HCT116 (cell line): ENCODE measurements around the gene CLEC16A. TPM values are rescaled to one million over a fixed set of nuclear protein-coding genes. Genes with fewer than 3 reads are reported as not detected.

Experiments
- ATAC-seq: fragments of 200-7000 bp; cut with Tn5 transposase; 2 replicates; pipeline ENCODE4 v1.9.1; 2020; ENCODE audit warnings: mild to moderate bottlenecking, moderate library complexity
- BruUV-seq: library from RNA; stranded (reverse); fragments of 400-500 nt; replicated peaks from 2 replicates; lab custom pipeline; 2021; lab: Mats Ljungman, UMichigan
- CTCF ChIA-PET: fragments of 300-600 bp; sonication (Branson Sonifier 250); formaldehyde crosslinking; loops from one replicate; lab custom pipeline; 2021; ENCODE audit warnings: antibody characterized with exemption; lab: Charles Lee
- POLR2A ChIA-PET: fragments of 300-600, 350-600 bp; sonication (Branson Sonifier 250); formaldehyde crosslinking; loops from one replicate; lab custom pipeline; 2021; ENCODE audit warnings: antibody characterized with exemption; lab: Charles Lee
- RAD21 ChIA-PET, 2 experiments: fragments of 300-600 bp; sonication (Branson Sonifier 250); formaldehyde crosslinking; loops; one replicate each; lab custom pipeline; 2023; ENCODE audit warnings: low total read pairs in 2 of 2; ENCODE audit not compliant: uncharacterized antibody in 2 of 2, unreplicated experiment in 2 of 2, low non-redundant PET in 1 of 2; lab: Charles Lee
- DNase-seq: peaks from one replicate; pipeline ENCODE4 v3.0.0-alpha.2; 2010; ENCODE audit warnings: low read depth, low spot score
- H2AFZ ChIP-seq: fragments of 200-600 bp; shearing (Covaris generic), sonication (generic); 2 replicates; pipeline ENCODE4 v1.6.1; 2017; ENCODE audit warnings: low read depth, mixed run types, mixed read lengths, antibody characterized with exemption, low read length; ENCODE audit not compliant: poor library complexity, severe bottlenecking
- H3K27ac ChIP-seq: 2 replicates; pipeline ENCODE4 v1.5.1; 2012; ENCODE audit warnings: low read depth, low read length
- H3K27me3 ChIP-seq: fragments of 200-600 bp; sonication (generic); 2 replicates; pipeline ENCODE4 v1.6.1; 2016; ENCODE audit warnings: mixed run types, low read length, mixed read lengths; ENCODE audit not compliant: insufficient read depth
- H3K36me3 ChIP-seq, 2 experiments: fragments of 200-500 bp in 1 of 2; fragments of 200-600 bp in 1 of 2; sonication (Bioruptor generic) in 1 of 2; sonication (generic) in 1 of 2; 2 replicates each; pipeline versions ENCODE4 v1.5.1 to v1.6.1; 2014 to 2016; ENCODE audit warnings: low read length in 2 of 2, inconsistent platforms in 1 of 2, mixed read lengths in 1 of 2, mixed run types in 1 of 2; ENCODE audit not compliant: insufficient read depth in 2 of 2, control insufficient read depth in 1 of 2
- H3K4me1 ChIP-seq, 2 experiments: fragments of 200-600 bp in 1 of 2; sonication (generic) in 1 of 2; 2 replicates each; pipeline versions ENCODE4 v1.5.1 to v1.6.1; 2012 to 2017; ENCODE audit warnings: low read length in 2 of 2, inconsistent platforms in 1 of 2, mild to moderate bottlenecking in 1 of 2, mixed read lengths in 1 of 2, mixed run types in 1 of 2, moderate library complexity in 1 of 2; ENCODE audit not compliant: insufficient read depth in 2 of 2, control insufficient read depth in 1 of 2
- H3K4me2 ChIP-seq: fragments of 200-600 bp; sonication (generic); 2 replicates; pipeline ENCODE4 v1.6.1; 2017; ENCODE audit warnings: mixed run types, low read length, mixed read lengths
- H3K4me3 ChIP-seq, 2 experiments: fragments of 200-600 bp in 1 of 2; sonication (generic) in 1 of 2; replicated peaks in 1 of 2; 2 replicates each; pipeline ENCODE4 v1.5.1; 2011 to 2016; ENCODE audit warnings: low read length in 2 of 2, control low read depth in 1 of 2, low read depth in 1 of 2, mild to moderate bottlenecking in 1 of 2, mixed read lengths in 1 of 2, mixed run types in 1 of 2
- H3K79me2 ChIP-seq: fragments of 200-600 bp; sonication (generic); 2 replicates; pipeline ENCODE4 v1.6.1; 2017; ENCODE audit warnings: mild to moderate bottlenecking, mixed run types, low read length, moderate library complexity, mixed read lengths; ENCODE audit not compliant: insufficient read depth
- H3K9ac ChIP-seq: fragments of 200-600 bp; sonication (generic); 2 replicates; pipeline ENCODE4 v1.6.1; 2016; ENCODE audit warnings: low read length, mixed read lengths
- H3K9me2 ChIP-seq: fragments of 200-600 bp; sonication (generic), shearing (Covaris generic); 2 replicates; pipeline ENCODE4 v1.6.1; 2017; ENCODE audit warnings: mixed run types, mild to moderate bottlenecking, moderate library complexity; ENCODE audit not compliant: insufficient read depth
- H3K9me3 ChIP-seq, 2 experiments: fragments of 200-500 bp in 1 of 2; fragments of 200-600 bp in 1 of 2; sonication (Bioruptor generic) in 1 of 2; sonication (generic) in 1 of 2; 2 replicates each; pipeline ENCODE4 v1.6.1; 2014 to 2017; ENCODE audit warnings: low read length in 2 of 2, mixed read lengths in 2 of 2, inconsistent platforms in 1 of 2, low read depth in 1 of 2, mild to moderate bottlenecking in 1 of 2, mixed run types in 1 of 2, moderate library complexity in 1 of 2; ENCODE audit not compliant: control insufficient read depth in 1 of 2, insufficient read depth in 1 of 2
- H4K20me1 ChIP-seq: fragments of 200-600 bp; sonication (generic), shearing (Covaris generic); 2 replicates; pipeline ENCODE4 v1.6.1; 2017; ENCODE audit warnings: mixed run types, mild to moderate bottlenecking, moderate library complexity; ENCODE audit not compliant: insufficient read depth
- ATF3 ChIP-seq: IDR thresholded peaks from 2 replicates; pipeline ENCODE4 v1.6.1; 2012
- CBX3 ChIP-seq: IDR thresholded peaks from 2 replicates; pipeline ENCODE4 v1.6.1; 2012; ENCODE audit warnings: low read depth
- CEBPB ChIP-seq: IDR thresholded peaks from 2 replicates; pipeline ENCODE4 v1.6.1; 2012; ENCODE audit warnings: low read depth
- CTCF ChIP-seq, 3 experiments: fragments of 200-600 bp in 1 of 3; sonication (generic) in 1 of 3; IDR thresholded peaks in 2 of 3; conservative IDR thresholded peaks in 1 of 3; 2 replicates each; pipeline ENCODE4 v1.5.1; 2012 to 2017; ENCODE audit warnings: low read depth in 2 of 3, low read length in 2 of 3, antibody characterized with exemption in 1 of 3, borderline replicate concordance in 1 of 3, control low read depth in 1 of 3, mild to moderate bottlenecking in 1 of 3, mixed read lengths in 1 of 3, mixed run types in 1 of 3, moderate library complexity in 1 of 3; ENCODE audit not compliant: insufficient read depth in 1 of 3
- EZH2 ChIP-seq: fragments of 200-600 bp; sonication (generic); IDR thresholded peaks from 2 replicates; pipeline ENCODE4 v1.6.1; 2017; ENCODE audit warnings: antibody characterized with exemption, mixed run types
- EZH2phosphoT487 ChIP-seq: fragments of 200-600 bp; IDR thresholded peaks from 2 replicates; pipeline ENCODE4 v1.6.1; 2018; ENCODE audit warnings: antibody characterized with exemption, borderline replicate concordance
- FOSL1 ChIP-seq: IDR thresholded peaks from 2 replicates; pipeline ENCODE4 v1.6.1; 2012; ENCODE audit warnings: low read depth
- JUND ChIP-seq: IDR thresholded peaks from 2 replicates; pipeline ENCODE4 v1.6.1; 2012
- REST ChIP-seq: IDR thresholded peaks from 2 replicates; pipeline ENCODE4 v1.6.1; 2012; ENCODE audit warnings: low read depth
- SIN3A ChIP-seq: IDR thresholded peaks from 2 replicates; pipeline ENCODE4 v1.6.1; 2012; ENCODE audit warnings: low read depth
- SRF ChIP-seq: IDR thresholded peaks from 2 replicates; pipeline ENCODE4 v1.6.1; 2012; ENCODE audit warnings: low read depth
- TCF7L2 ChIP-seq: IDR thresholded peaks from 2 replicates; pipeline ENCODE4 v1.7.0; 2011; ENCODE audit warnings: borderline replicate concordance, inconsistent platforms; ENCODE audit not compliant: insufficient read depth, insufficient read length; ENCODE audit errors: extremely low read depth
- YY1 ChIP-seq: IDR thresholded peaks from 2 replicates; pipeline ENCODE4 v1.6.1; 2011; ENCODE audit warnings: low read length, low read depth, moderate library complexity, mild to moderate bottlenecking; ENCODE audit not compliant: insufficient replicate concordance; ENCODE audit errors: extremely low read depth
- ZBTB33 ChIP-seq: IDR thresholded peaks from 2 replicates; pipeline ENCODE4 v1.6.1; 2011; ENCODE audit warnings: mild to moderate bottlenecking, low read length, moderate library complexity; ENCODE audit not compliant: insufficient replicate concordance; ENCODE audit errors: extremely low read depth
- intact Hi-C: fragments of 100-400 bp; cut with micrococcal nuclease; formaldehyde crosslinking; loops from 2 replicates; pipeline ENCODE4 v1.10.0; 2022
- total RNA-seq: library from RNA; stranded (reverse); gene quantifications from one replicate; pipeline ENCODE4 v1.2.1, GENCODE V29; 2021; ENCODE audit not compliant: unreplicated experiment

Gene CLEC16A
- total RNA-seq, 1 experiment from 2014 or later: 18.0 TPM

GRCh38 chr16:11173426-11173825 is 229.1 kb downstream of the CLEC16A start (continued):
- TF ChIP-seq TCF7L2 (no peak), SRF (no peak)
- TF ChIP-seq, all 23 proteins: peak for 0

- Histone ChIP-seq H3K9me3 (no peaks in the 10 kb centered on the region), H3K4me2 (no peak overlapping the region), H2AFZ (no peak overlapping the region), H3K27me3 (no peaks in the 10 kb centered on the region), H3K9ac (no peak overlapping the region), H3K9me2 (no peaks in the 10 kb centered on the region), H4K20me1 (no peaks in the 10 kb centered on the region), H3K4me1 (peaks cover 10 to 14% of the 10 kb centered on the region in 2 experiments; a peak in 3 of 4 replicates), H3K36me3 (no peaks in the 10 kb centered on the region), H3K4me3 (no peak overlapping the region), H3K27ac (no peak overlapping the region), H3K79me2 (no peaks in the 10 kb centered on the region)
- intact Hi-C loops: no loop called here
- no peak for ATAC-seq
- CTCF ChIA-PET: no interaction called here
- no peak for TF ChIP-seq YY1
- TF ChIP-seq JUND: no peak
- TF ChIP-seq FOSL1: no peak
- TF ChIP-seq SIN3A: no peak
- TF ChIP-seq ZBTB33: no peak
- TF ChIP-seq TCF7L2: no peak
- no peak for TF ChIP-seq CEBPB
- no peak for TF ChIP-seq CBX3
- TF ChIP-seq CTCF (IDR thresholded peaks at IDR 0.05 in 2 of 3, conservative IDR thresholded peaks at IDR 0.05 in 1 of 3; ENCODE audit: borderline replicate concordance in 1 of 3, insufficient read depth in 1 of 3, low read depth in 2 of 3, low read length in 2 of 3): no peak
- TF ChIP-seq EZH2phosphoT487: no peak
- no peak for TF ChIP-seq ATF3
- TF ChIP-seq EZH2: no peak
- TF ChIP-seq REST: no peak
- no peak for TF ChIP-seq SRF
- BruUV-seq: no TSS peak
- RAD21 ChIA-PET: no interaction called here
- POLR2A ChIA-PET: no interaction called here
- no peak for DNase-seq
Observed at GRCh38 chr16:11174141-11174540, 229.8 kb downstream of the CLEC16A start.
